K562 (cell line): ENCODE data around the gene BEST2. TPM values are rescaled to one million over a fixed set of nuclear protein-coding genes. Genes with fewer than 3 reads are reported as not detected.
A peak's percentile ranks its signal among the peaks of the same experiment; 100 is the strongest.

ENCODE experiments used
- AFF1 ChIP-seq, 2 experiments: fragments of 450-650 bp; IDR thresholded peaks; 2 replicates each; pipeline ENCODE4 v1.6.1; 2018; ENCODE audit warnings: mild to moderate bottlenecking in 2 of 2, low read depth in 1 of 2; ENCODE audit not compliant: partially characterized antibody in 2 of 2
- ARID1B ChIP-seq: fragments of 450-650 bp; IDR thresholded peaks from 2 replicates; pipeline ENCODE4 v1.6.1; 2016; ENCODE audit warnings: antibody characterized with exemption, mild to moderate bottlenecking, inconsistent platforms
- ATF3 ChIP-seq, 2 experiments: fragments of 450-650 bp in 1 of 2; sonication (generic) in 1 of 2; formaldehyde crosslinking in 1 of 2; IDR thresholded peaks in 1 of 2; conservative IDR thresholded peaks in 1 of 2; 2 replicates each; pipeline versions ENCODE4 v1.6.1 to v1.8.1; 2016 to 2023; ENCODE audit warnings: mild to moderate bottlenecking in 2 of 2, moderate library complexity in 2 of 2, inconsistent platforms in 1 of 2, missing genetic modification reagents in 1 of 2
- BRD9 ChIP-seq: fragments of 450-650 bp; IDR thresholded peaks from 2 replicates; pipeline ENCODE4 v1.6.1; 2018; ENCODE audit warnings: low read depth; ENCODE audit not compliant: partially characterized antibody
- CCNT2 ChIP-seq: IDR thresholded peaks from 2 replicates; pipeline ENCODE4 v1.6.1; 2011; ENCODE audit warnings: borderline replicate concordance, low read depth, mild to moderate bottlenecking, moderate library complexity, mixed read lengths, low read length; ENCODE audit not compliant: insufficient read length; ENCODE audit errors: extremely low read depth
- FOXP4 ChIP-seq: sonication (generic); formaldehyde crosslinking; IDR thresholded peaks from 2 replicates; pipeline ENCODE4 v1.8.0; 2022; ENCODE audit warnings: mild to moderate bottlenecking, missing genetic modification reagents, borderline replicate concordance
- IRF2 ChIP-seq: sonication (generic); formaldehyde crosslinking; IDR thresholded peaks from 2 replicates; pipeline ENCODE4 v1.8.1; 2022; ENCODE audit warnings: mild to moderate bottlenecking, missing genetic modification reagents
- NR2C1 ChIP-seq, 2 experiments: fragments of 450-650 bp; IDR thresholded peaks; 2 replicates each; pipeline ENCODE4 v1.6.1; 2017; ENCODE audit warnings: mild to moderate bottlenecking in 2 of 2, antibody characterized with exemption in 1 of 2, inconsistent platforms in 1 of 2, missing compliant biosample characterization in 1 of 2, missing genetic modification characterization in 1 of 2
- POLR2AphosphoS5 ChIP-seq: IDR thresholded peaks from 2 replicates; pipeline ENCODE4 v1.6.1; 2011; ENCODE audit warnings: mild to moderate bottlenecking, low read depth, low read length, moderate library complexity; ENCODE audit not compliant: control insufficient read depth, insufficient read depth
- SIN3A ChIP-seq, 2 experiments: fragments of 150-350 bp in 1 of 2; IDR thresholded peaks; 2 replicates each; pipeline ENCODE4 v1.6.1; 2011 to 2016; ENCODE audit warnings: borderline replicate concordance in 2 of 2, low read depth in 2 of 2, low read length in 2 of 2, mild to moderate bottlenecking in 2 of 2, moderate library complexity in 2 of 2; ENCODE audit not compliant: control insufficient read depth in 1 of 2
- SNIP1 ChIP-seq: fragments of 450-650 bp; IDR thresholded peaks from 2 replicates; pipeline ENCODE4 v1.7.1; 2017; ENCODE audit warnings: low read depth, mild to moderate bottlenecking
- SOX6 ChIP-seq: fragments of 450-650 bp; IDR thresholded peaks from 2 replicates; pipeline ENCODE4 v1.6.1; 2014; ENCODE audit warnings: mild to moderate bottlenecking
- TSC22D4 ChIP-seq: fragments of 450-650 bp; IDR thresholded peaks from 2 replicates; pipeline ENCODE4 v1.6.1; 2016; ENCODE audit warnings: missing genetic modification characterization, missing biosample characterization, control low read depth
- ZNF274 ChIP-seq: IDR thresholded peaks from 2 replicates; pipeline ENCODE4 v1.6.1; 2011; ENCODE audit warnings: low read depth, mild to moderate bottlenecking, low read length, moderate library complexity, borderline replicate concordance
- ZNF639 ChIP-seq, 2 experiments: fragments of 200-800 bp in 1 of 2; sonication (Bioruptor generic) in 1 of 2; sonication (generic) in 1 of 2; formaldehyde crosslinking in 1 of 2; IDR thresholded peaks in 1 of 2; conservative IDR thresholded peaks in 1 of 2; 2 replicates each; pipeline versions ENCODE4 v1.5.0 to v1.6.1; 2016 to 2020; ENCODE audit warnings: missing compliant biosample characterization in 1 of 2, missing genetic modification characterization in 1 of 2, missing genetic modification reagents in 1 of 2
- polyA plus RNA-seq, 8 experiments: library from polyadenylated mRNA; depleted of rRNA in 4 of 8; stranded (reverse) in 5 of 8; unstranded in 3 of 8; fragments of >200 nt; fragmentation: Nextera tagmentation in 2 of 8; fragmentation: Illumina TruSeq in 1 of 8; extraction: Ambion mirVana in 2 of 8; extraction: Trizol in 1 of 8; gene quantifications; 2 replicates each; pipeline versions ENCODE4 v1.2.1 to v1.2.3, GENCODE V29; 2011 to 2014; ENCODE audit warnings: inconsistent platforms in 1 of 8, missing spikeins in 1 of 8
- total RNA-seq, 7 experiments: library from RNA; depleted of rRNA in 6 of 7; stranded (reverse); fragments of >200 nt in 6 of 7; fragmentation: Illumina TruSeq in 2 of 7; extraction: Trizol in 2 of 7; gene quantifications; 2 replicates each; pipeline versions ENCODE4 v1.2.1 to v1.2.3, GENCODE V29; 2011 to 2021; ENCODE audit warnings: low replicate concordance in 1 of 7

Gene BEST2
- total and polyA plus RNA-seq, 9 of the 15 experiments (the other 6 are each of a cell fraction or from before 2014, with no cell fraction given) = not detected

- TF ChIP-seq POLR2AphosphoS5 = peak; percentile 77; the same call in 1 of the 2 replicates
- TF ChIP-seq ATF3 (IDR thresholded peaks at IDR 0.05) = peak; percentile 50; the same call in 1 of the 2 replicates
- no peak for TF ChIP-seq ATF3 (CRISPR knock-in tag; conservative IDR thresholded peaks at IDR 0.05)
- 0 out of 2 replicates have a peak, but pooled peaks have one; percentile 47 for TF ChIP-seq FOXP4 (CRISPR knock-in tag)
- TF ChIP-seq SNIP1 = peak; percentile 92
- TF ChIP-seq TSC22D4 = no peak
- TF ChIP-seq NR2C1 (IDR thresholded peaks at IDR 0.05) = peak; percentile 85
- peak; percentile 72; the same call in 1 of the 2 replicates for TF ChIP-seq NR2C1 (tag; IDR thresholded peaks at IDR 0.05)
- no peak for TF ChIP-seq ZNF274
- peak; percentile 14; the same call in 1 of the 2 replicates for TF ChIP-seq ARID1B
- no peak for TF ChIP-seq BRD9
- peak in 1 of 2 experiments; percentile 95; a peak in 2 of 4 replicates for TF ChIP-seq ZNF639 (CRISPR knock-in tag; conservative IDR thresholded peaks at IDR 0.05 in 1 of 2, IDR thresholded peaks at IDR 0.05 in 1 of 2)
- peak; percentile 50 to 91 for TF ChIP-seq AFF1 (IDR thresholded peaks at IDR 0.05; ENCODE audit: low read depth in 1 of 2, partially characterized antibody in 2 of 2)
- TF ChIP-seq IRF2 (CRISPR knock-in tag) = no peak
- TF ChIP-seq CCNT2 = peak; percentile 33
- peak; percentile 48 to 58; a peak in 2 of 4 replicates for TF ChIP-seq SIN3A (IDR thresholded peaks at IDR 0.05; ENCODE audit: borderline replicate concordance in 2 of 2, control insufficient read depth in 1 of 2, low read depth in 2 of 2, low read length in 2 of 2)
- peak; percentile 42; the same call in 1 of the 2 replicates for TF ChIP-seq SOX6
These were observed 28.8 kb upstream of the BEST2 start (continued) for GRCh38 chr19:12722566-12723380.
